Adrenal gland (tissue), 5 donors: Measurements from ENCODE around the gene ZC2HC1B.

Experiments used
- POLR2A ChIP-seq, 2 donors: fragments of 450-650 bp; IDR thresholded peaks; one replicate each; pipeline ENCODE4 v1.6.1; 2017; ENCODE audit warnings: antibody characterized with exemption in 2 of 2, mild to moderate bottlenecking in 2 of 2, moderate library complexity in 1 of 2
- TF ChIP-seq, protein P1 (sequence below), 6 experiments: fragments of 450-650 bp in 4 of 6; fragments of 200-600 bp in 2 of 6; sonication (generic) in 1 of 6; IDR thresholded peaks; 1 replicate in 5 of 6; 2 replicates in 1 of 6; pipeline versions ENCODE4 v1.5.1 to v1.8.0; 2016 to 2021; ENCODE audit warnings: antibody characterized with exemption in 6 of 6, mild to moderate bottlenecking in 2 of 6, moderate library complexity in 1 of 6
- donor health status: DM: no; HTN: no; CAD: no.

DNA sequence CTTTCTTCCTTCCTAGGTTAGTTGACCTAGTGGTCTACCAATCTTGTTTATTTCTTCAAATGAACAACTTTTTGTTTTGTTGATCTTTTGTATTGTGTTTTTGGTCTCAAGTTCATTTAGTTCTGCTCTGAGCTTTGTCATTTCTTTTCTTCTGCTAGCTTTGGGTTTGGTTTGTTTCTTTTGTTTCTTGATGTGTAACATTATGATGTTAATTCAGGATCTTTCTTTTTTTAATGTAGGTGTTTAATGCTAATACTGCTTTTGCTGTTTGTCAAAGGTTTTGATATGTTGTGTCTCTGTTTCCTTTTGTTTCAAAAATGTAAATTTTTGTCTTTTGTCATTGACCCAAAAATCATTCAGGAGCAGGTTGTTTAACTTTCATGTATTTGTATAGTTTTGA, 65.7 kb downstream of the ZC2HC1B start:
- TF ChIP-seq, protein P1, sequence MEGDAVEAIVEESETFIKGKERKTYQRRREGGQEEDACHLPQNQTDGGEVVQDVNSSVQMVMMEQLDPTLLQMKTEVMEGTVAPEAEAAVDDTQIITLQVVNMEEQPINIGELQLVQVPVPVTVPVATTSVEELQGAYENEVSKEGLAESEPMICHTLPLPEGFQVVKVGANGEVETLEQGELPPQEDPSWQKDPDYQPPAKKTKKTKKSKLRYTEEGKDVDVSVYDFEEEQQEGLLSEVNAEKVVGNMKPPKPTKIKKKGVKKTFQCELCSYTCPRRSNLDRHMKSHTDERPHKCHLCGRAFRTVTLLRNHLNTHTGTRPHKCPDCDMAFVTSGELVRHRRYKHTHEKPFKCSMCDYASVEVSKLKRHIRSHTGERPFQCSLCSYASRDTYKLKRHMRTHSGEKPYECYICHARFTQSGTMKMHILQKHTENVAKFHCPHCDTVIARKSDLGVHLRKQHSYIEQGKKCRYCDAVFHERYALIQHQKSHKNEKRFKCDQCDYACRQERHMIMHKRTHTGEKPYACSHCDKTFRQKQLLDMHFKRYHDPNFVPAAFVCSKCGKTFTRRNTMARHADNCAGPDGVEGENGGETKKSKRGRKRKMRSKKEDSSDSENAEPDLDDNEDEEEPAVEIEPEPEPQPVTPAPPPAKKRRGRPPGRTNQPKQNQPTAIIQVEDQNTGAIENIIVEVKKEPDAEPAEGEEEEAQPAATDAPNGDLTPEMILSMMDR (IDR thresholded peaks at IDR 0.05): no peak
- TF ChIP-seq POLR2A (IDR thresholded peaks at IDR 0.05): no peak
